Epithelial cell of proximal tubule (primary cell): ENCODE data around the gene ALDH4A1. TPM values are rescaled to one million over a fixed set of nuclear protein-coding genes. Genes with fewer than 3 reads are reported as not detected.
A peak's percentile ranks its signal among the peaks of the same experiment; 100 is the strongest.
"Not testable (repeated sequence)": the region's sequence is repeated elsewhere in the genome, so short reads cannot be mapped to it uniquely, and the experiment has no call there.

Source experiments
- DNase-seq: peaks from one replicate; pipeline ENCODE4 v3.0.0-alpha.2; 2011; ENCODE audit warnings: low read depth
- H3K4me3 ChIP-seq: 2 replicates; pipeline ENCODE4 v1.5.1; 2011; ENCODE audit warnings: low read depth, mild to moderate bottlenecking, low read length
- CTCF ChIP-seq: conservative IDR thresholded peaks from 2 replicates; pipeline ENCODE4 v1.5.1; 2012; ENCODE audit warnings: low read depth, mild to moderate bottlenecking, low read length
- total RNA-seq: library from RNA; depleted of rRNA; stranded (reverse); fragments of >200 nt; gene quantifications from 2 replicates; pipeline ENCODE4 v1.2.3, GENCODE V29; 2015

The ALDH4A1 gene
- total RNA-seq, 1 donor from 2014 or later, result 15.2 TPM

GRCh38 chr1:18870957-18871356 is 31.4 kb downstream of the ALDH4A1 start:
- no peak for TF ChIP-seq CTCF
- no peak for DNase-seq
- no peak overlapping the region for H3K4me3 ChIP-seq

- H3K4me3 ChIP-seq, DNase-seq: not testable (repeated sequence)
These were observed 31.8 kb downstream of the ALDH4A1 start for GRCh38 chr1:18870595-18870865.

- no peak overlapping the region for H3K4me3 ChIP-seq
- DNase-seq, result no peak
- no peak for TF ChIP-seq CTCF
These were observed 32.3 kb downstream of the ALDH4A1 start for GRCh38 chr1:18869847-18870594.

- no peak for DNase-seq
- no peak overlapping the region for H3K4me3 ChIP-seq
- TF ChIP-seq CTCF, result no peak
These were observed 33.4 kb downstream of the ALDH4A1 start for GRCh38 chr1:18868801-18869424.

- DNase-seq, result no peak
- no peak for TF ChIP-seq CTCF
- no peak overlapping the region for H3K4me3 ChIP-seq
These were observed 34.0 kb downstream of the ALDH4A1 start for GRCh38 chr1:18868354-18868753.

GRCh38 chr1:18866846-18867245 is 35.5 kb downstream of the ALDH4A1 start:
- DNase-seq, result no peak
- H3K4me3 ChIP-seq, result no peak overlapping the region
- TF ChIP-seq CTCF, result no peak

- no peak overlapping the region for H3K4me3 ChIP-seq
- DNase-seq, result peak; percentile 31
- no peak for TF ChIP-seq CTCF
These were observed 36.0 kb downstream of the ALDH4A1 start for GRCh38 chr1:18866314-18866713.
